Stimulated activated naive CD8-positive, alpha-beta T cell treated with anti-CD3 and anti-CD28 coated beads, Interleukin-15, Interleukin-2, amounts not matched to agents 100 ng/mL and 50 ng/mL, for 24 hours (primary cell): ENCODE data around the gene AQP9.

ENCODE experiments used
- H3K27ac Mint-ChIP-seq: one replicate; pipeline ENCODE4 v1.8.0; 2021; ENCODE audit warnings: mild to moderate bottlenecking, mixed read lengths
- H3K27me3 Mint-ChIP-seq: one replicate; pipeline ENCODE4 v1.8.0; 2021; ENCODE audit warnings: mixed read lengths
- H3K36me3 Mint-ChIP-seq: one replicate; pipeline ENCODE4 v1.8.0; 2021; ENCODE audit warnings: low read depth, mixed read lengths
- H3K4me1 Mint-ChIP-seq: one replicate; pipeline ENCODE4 v1.8.0; 2021; ENCODE audit warnings: low read depth, mixed read lengths
- H3K4me3 Mint-ChIP-seq: one replicate; pipeline ENCODE4 v1.8.0; 2021; ENCODE audit warnings: mild to moderate bottlenecking, mixed read lengths
- H3K9me3 Mint-ChIP-seq: one replicate; pipeline ENCODE4 v1.8.0; 2021; ENCODE audit warnings: mixed read lengths

The AQP9 gene

DNA sequence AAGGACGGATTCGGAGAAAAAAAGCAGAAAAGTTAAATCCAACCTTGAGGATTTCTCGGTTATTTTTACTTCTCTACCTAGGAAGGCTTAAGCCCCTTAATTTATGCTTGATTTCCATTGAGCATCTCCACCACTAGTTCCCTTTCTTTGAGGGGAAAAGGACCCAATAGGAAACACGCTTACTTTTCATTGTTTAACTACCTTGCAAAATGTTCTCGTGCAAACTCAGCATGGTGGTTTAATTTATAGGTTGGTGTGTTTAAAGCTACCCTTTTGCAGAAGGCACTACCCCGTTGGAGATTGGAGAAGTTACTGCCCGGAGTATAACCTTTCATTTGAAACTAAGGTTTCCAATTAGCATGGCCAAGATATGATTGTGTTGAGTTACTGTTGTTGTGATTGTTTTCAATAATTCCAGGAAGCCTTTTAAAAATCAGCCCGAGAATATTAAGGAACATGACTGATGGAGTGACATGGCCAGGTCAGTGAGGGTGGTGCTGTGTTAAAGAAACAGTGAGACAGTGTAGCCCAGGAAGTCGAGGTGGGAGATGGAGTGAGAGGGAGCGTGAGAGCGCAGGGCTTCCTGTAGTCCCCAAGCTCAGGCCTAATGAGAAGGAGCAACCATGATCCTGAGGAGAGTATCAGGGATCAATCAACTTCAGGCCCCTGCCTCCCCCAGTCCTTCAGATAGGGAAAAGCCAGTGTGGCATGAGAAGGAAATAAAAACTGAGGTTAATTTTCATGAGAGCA lies 76.6 kb downstream of the AQP9 start:
- Mint-ChIP-seq H3K4me3 (no peak overlapping the region), H3K4me1 (no peaks in the 10 kb centered on the region), H3K27ac (no peak overlapping the region), H3K9me3 (no peaks in the 10 kb centered on the region), H3K27me3 (peaks cover 3% of the 10 kb centered on the region), H3K36me3 (no peaks in the 10 kb centered on the region)

DNA sequence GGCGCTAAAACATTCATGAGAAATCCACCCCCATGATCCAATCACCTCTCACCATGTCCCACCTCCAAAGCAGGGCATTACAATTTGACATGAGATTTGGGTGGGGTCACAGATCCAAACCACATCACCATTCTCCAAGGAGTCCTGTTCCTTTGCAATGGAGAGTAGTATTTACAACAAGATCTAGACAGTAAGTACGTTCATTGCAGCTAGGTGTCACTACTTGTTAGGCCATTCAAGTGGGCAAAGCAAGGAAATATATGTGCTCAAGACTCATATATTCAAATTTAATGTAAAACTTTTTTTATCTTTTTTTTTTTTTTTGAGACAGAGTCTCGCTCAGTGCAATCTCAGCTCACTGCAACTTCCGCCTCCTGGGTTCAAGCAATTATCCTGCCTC lies 79.3 kb downstream of the AQP9 start:
- Mint-ChIP-seq H3K27me3 (peaks cover 5% of the 10 kb centered on the region), H3K27ac (no peak overlapping the region), H3K36me3 (no peaks in the 10 kb centered on the region), H3K4me3 (no peak overlapping the region), H3K9me3 (no peaks in the 10 kb centered on the region), H3K4me1 (no peaks in the 10 kb centered on the region)

DNA sequence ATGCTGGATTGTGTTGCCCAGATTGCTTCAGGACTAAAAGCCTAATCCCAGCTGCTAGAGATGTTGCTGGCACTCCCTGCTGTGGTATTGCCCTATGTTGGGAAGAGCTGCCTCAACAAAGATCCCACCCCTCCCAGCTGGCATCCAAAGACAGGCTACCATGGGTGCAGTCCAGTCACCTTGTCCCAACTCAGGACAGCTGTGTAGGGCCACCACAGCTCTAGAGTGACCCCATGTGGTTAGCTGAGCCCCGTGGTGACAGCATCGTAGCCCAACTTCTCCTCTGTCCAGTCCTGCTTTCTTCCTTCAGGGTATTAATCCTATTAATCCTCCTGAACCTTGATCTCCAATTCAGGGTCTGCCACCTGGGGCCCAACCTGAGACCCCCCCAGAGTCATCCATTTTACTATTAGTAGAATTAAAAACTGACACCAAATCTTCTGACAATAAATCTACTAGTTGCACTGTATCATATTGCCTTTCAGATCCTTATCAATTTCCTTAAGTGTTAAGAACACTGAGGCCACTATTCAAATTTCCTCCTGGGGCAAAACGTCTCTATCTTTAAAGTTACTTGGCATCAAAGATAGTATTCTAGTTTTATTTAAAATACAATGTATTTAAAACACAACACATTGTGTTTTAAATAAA lies 83.5 kb downstream of the AQP9 start:
- H3K36me3 Mint-ChIP-seq = no peaks in the 10 kb centered on the region
- H3K9me3 Mint-ChIP-seq = no peaks in the 10 kb centered on the region
- H3K4me1 Mint-ChIP-seq = no peaks in the 10 kb centered on the region
- no peak overlapping the region for H3K27ac Mint-ChIP-seq
- H3K4me3 Mint-ChIP-seq = no peak overlapping the region
- peaks cover 5% of the 10 kb centered on the region for H3K27me3 Mint-ChIP-seq

DNA sequence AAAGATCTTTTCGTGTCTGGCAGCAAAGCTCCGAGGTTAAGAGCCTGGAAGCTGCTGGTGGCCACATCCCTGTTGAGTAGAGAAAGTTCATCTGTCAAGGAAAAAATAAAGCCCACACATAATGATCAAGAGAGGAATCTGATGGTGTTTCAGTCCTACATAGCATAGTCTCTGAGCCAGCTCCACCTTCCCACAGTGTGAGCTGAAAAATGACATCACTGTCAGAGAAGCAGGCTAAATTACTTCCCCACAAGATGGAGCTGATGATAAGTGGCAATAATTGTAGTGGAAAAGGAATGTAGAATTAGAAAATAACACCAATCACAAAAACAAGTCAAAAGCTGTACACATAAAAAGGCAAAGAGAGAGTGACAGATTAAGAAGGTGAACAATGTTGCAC lies 84.5 kb downstream of the AQP9 start:
- Mint-ChIP-seq H3K4me3 (no peak overlapping the region), H3K27me3 (peaks cover 5% of the 10 kb centered on the region), H3K27ac (no peak overlapping the region), H3K9me3 (no peaks in the 10 kb centered on the region), H3K36me3 (no peaks in the 10 kb centered on the region), H3K4me1 (no peaks in the 10 kb centered on the region)

DNA sequence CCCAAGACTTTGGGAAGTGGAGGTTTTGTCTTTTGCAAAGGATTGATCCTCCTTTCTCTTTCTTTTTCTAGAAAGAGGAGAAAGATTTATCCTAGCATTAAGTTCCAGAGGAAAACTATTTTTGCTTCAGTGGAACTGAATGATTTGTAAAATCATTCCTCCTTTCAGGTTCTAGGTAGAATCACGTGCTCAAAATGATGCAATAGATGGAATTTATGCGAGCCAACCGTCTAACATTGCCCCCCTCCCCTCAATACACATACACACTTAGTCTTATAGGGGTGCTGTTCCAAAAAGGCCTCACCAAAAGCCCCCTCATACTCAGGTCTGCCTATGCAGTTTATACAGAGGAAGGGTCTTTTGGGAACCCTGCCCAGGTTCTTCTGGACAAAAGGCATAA lies 85.3 kb downstream of the AQP9 start:
- H3K4me1 Mint-ChIP-seq = no peaks in the 10 kb centered on the region
- no peak overlapping the region for H3K27ac Mint-ChIP-seq
- H3K4me3 Mint-ChIP-seq = no peak overlapping the region
- H3K9me3 Mint-ChIP-seq = no peaks in the 10 kb centered on the region
- H3K27me3 Mint-ChIP-seq = peaks cover 5% of the 10 kb centered on the region
- H3K36me3 Mint-ChIP-seq = no peaks in the 10 kb centered on the region

DNA sequence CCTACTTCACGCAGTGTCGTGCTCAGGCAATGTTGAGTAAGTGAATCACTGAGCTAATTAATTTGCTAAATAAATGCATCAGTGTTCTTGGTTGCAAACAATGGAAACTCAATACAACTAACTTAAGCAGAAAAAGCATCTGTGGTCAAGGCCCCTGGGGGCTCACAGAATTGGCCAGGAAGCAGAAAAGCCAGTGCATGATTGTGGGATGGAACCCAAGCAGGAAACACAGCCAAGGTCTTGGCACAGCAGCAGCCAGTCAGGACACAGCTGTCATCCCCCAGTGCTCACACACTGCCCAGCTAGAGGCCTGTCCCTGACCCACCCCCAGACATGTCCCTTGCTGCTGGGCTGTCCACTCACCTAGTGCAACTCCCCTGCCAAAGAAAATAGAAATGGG lies 85.9 kb downstream of the AQP9 start:
- Mint-ChIP-seq H3K4me3 (no peak overlapping the region), H3K27ac (no peak overlapping the region), H3K4me1 (peaks cover 5% of the 10 kb centered on the region), H3K27me3 (peaks cover 8% of the 10 kb centered on the region), H3K9me3 (no peaks in the 10 kb centered on the region), H3K36me3 (no peaks in the 10 kb centered on the region)

DNA sequence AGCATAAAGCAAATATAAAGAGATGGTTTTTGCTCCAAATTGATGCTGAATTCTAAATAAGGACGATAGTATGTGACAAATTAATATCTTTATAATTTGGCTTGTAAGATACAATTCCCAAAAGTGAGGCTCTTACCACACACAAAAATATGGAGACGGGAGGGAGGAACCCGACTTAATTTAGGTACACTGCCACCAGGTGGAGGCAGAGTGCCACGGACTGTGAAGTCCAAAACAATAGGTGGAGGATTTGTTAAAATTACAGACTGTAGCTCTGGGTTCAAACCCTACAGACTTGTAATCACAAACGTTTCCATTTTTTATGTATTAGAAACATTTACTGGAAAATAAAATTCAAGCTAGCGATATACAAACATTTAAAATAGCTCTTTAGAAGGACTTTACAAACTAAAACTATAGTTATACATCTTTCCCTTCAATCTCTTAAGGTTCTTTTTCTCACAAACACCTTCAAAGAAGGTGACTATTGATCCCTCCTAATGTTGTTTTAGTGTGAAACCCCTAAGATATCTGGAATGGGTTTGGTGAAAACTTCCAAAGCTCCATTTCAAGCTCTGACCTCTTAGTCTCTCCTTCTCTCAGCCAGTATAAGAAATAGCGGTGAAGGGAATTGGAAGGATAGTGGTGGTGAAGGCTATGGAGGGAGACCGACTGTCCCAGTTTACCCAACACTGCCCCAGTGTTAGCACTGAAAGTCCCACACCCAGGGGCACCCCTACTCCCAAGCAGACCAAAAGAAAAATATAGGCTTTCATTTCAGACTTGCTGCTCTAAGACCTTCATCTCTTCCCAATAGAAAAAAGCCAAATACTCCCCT lies 89.7 kb downstream of the AQP9 start:
- no peak overlapping the region for H3K4me3 Mint-ChIP-seq
- no peaks in the 10 kb centered on the region for H3K36me3 Mint-ChIP-seq
- no peaks in the 10 kb centered on the region for H3K9me3 Mint-ChIP-seq
- peaks cover 10% of the 10 kb centered on the region for H3K27me3 Mint-ChIP-seq
- no peak overlapping the region for H3K27ac Mint-ChIP-seq
- H3K4me1 Mint-ChIP-seq = peaks cover 5% of the 10 kb centered on the region

DNA sequence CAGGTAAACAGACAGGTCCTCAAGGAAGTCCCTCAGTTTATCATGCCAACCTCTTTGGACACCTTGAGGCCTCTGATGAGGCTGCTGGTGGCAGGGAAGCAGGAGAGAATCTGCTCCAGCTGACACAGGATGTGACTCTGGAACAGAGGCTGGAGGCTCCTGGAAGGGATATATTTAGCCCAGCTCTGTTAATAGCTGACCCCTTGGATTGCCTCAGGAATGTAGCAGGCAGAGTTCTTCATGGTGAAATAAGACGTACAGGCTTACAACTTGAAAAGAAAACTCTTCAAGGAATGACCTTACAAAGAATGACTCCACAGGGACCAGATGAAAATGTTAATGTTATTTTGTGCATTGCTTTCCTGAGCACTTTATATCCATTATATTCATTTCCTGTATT lies 90.5 kb downstream of the AQP9 start:
- no peaks in the 10 kb centered on the region for H3K9me3 Mint-ChIP-seq
- peaks cover 10% of the 10 kb centered on the region for H3K27me3 Mint-ChIP-seq
- H3K4me3 Mint-ChIP-seq = no peak overlapping the region
- H3K27ac Mint-ChIP-seq = no peak overlapping the region
- peaks cover 5% of the 10 kb centered on the region for H3K4me1 Mint-ChIP-seq
- H3K36me3 Mint-ChIP-seq = no peaks in the 10 kb centered on the region

DNA sequence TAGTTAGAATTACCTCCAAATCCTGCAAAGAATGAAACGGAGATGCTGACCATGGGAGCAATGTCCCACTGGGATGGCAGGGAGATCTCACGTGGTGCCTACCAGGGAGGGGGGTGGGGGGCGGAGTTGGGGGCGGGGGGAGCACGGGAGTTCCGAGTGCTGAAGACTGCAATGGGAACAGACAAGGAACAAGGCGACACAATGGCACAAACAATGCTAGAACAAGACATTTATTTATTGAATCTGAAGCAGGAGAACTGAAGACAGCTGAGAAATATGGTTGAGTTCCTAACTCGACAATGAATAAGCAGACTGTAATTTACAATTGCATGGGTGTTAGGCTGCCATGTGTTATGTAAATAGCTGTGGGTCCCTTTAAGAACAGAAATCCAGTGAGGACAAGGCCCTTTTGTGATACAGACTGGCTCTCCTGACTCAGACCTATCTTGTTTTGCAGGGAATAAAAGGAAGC lies 91.2 kb downstream of the AQP9 start:
- no peak overlapping the region for H3K4me3 Mint-ChIP-seq
- H3K9me3 Mint-ChIP-seq = no peaks in the 10 kb centered on the region

DNA sequence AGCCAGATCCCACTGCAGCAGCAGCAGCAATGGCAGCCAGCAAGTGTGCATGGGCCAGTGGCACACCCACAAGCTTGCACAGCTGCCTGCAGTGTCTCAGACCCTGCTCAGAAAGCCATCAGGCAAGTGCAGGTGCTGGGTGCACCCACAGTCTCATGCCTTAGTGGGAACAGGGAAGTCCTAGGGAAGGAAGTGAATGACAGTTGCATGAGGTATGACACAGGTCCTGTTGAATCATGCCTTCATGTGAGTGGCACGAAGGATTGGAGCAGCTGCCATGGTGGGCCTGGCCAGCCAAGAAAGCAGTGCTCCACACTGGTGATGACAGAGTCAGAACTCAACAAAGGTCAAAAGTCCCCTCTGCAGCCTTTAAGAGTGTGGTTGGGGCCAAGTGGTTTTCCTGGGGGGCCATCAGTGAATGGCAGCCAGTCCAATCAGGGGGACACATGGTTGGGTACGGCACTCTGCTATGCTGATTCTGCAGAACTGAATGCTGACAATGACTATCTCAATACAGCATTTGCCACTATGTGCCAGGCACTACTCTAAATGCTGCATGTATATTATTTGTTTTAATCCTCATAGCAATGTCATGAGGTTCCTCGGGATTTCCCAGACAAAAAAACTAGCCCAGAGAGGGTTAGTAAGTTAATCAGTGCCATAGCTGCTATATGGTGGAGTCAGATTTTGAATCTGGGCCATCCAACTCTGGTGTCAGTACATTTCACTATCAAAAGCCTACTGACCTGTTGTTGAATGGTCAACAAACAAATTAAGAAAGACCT lies 94.3 kb downstream of the AQP9 start:
- Mint-ChIP-seq H3K4me1 (peaks cover 5% of the 10 kb centered on the region), H3K36me3 (no peaks in the 10 kb centered on the region)

More for the DNA sequence above, 91.2 kb downstream of the AQP9 start:
- Mint-ChIP-seq H3K36me3 (no peaks in the 10 kb centered on the region), H3K27me3 (peaks cover 10% of the 10 kb centered on the region), H3K4me1 (peaks cover 5% of the 10 kb centered on the region), H3K27ac (no peak overlapping the region)

DNA sequence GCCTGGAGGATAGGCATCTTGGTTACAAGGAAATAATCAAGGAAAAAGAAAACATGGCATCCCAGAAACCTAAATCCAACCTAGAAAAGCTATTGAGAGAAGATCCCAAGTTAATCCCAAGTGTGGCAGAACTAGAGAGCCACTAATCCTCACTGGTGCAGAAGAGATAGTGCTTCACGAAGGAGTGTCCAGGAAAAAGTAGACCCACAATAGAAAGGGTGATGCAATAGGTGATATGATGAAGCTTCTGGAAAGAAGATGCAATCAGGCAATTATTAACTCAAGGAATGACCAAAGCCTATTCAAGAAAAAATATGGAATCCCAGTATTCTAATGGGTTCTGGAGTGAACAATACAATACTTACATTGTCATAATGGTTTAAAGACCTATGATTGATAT lies 95.2 kb downstream of the AQP9 start:
- H3K4me3 Mint-ChIP-seq = no peak overlapping the region
- H3K4me1 Mint-ChIP-seq = peaks cover 5% of the 10 kb centered on the region
- H3K27ac Mint-ChIP-seq = no peak overlapping the region
- H3K36me3 Mint-ChIP-seq = no peaks in the 10 kb centered on the region
- H3K9me3 Mint-ChIP-seq = no peaks in the 10 kb centered on the region
- H3K27me3 Mint-ChIP-seq = peaks cover 10% of the 10 kb centered on the region

More for the DNA sequence above, 94.3 kb downstream of the AQP9 start:
- H3K9me3 Mint-ChIP-seq = no peaks in the 10 kb centered on the region
- no peak overlapping the region for H3K4me3 Mint-ChIP-seq
- peaks cover 10% of the 10 kb centered on the region for H3K27me3 Mint-ChIP-seq
- no peak overlapping the region for H3K27ac Mint-ChIP-seq
